Liver (tissue), 9 donors: Measurements from ENCODE around the gene CXXC5. TPM values are rescaled to one million over a fixed set of nuclear protein-coding genes. Genes with fewer than 3 reads are reported as not detected.
A peak's percentile ranks its signal among the peaks of the same experiment; 100 is the strongest.

ENCODE experiments used
- DNase-seq: peaks from one replicate; pipeline ENCODE4 v3.0.0-alpha.2; 2017; ENCODE audit warnings: low spot score
- H3K27ac ChIP-seq, 2 donors: one replicate each; pipeline ENCODE4 v1.7.0; 2013; ENCODE audit warnings: inconsistent platforms in 2 of 2, low read length in 2 of 2, control low read depth in 1 of 2, low read depth in 1 of 2, mild to moderate bottlenecking in 1 of 2
- H3K27me3 ChIP-seq, 4 donors: one replicate each; pipeline versions ENCODE4 v1.6.1 to v1.7.0; 2013; ENCODE audit warnings: low read length in 3 of 4, inconsistent platforms in 1 of 4, mild to moderate bottlenecking in 1 of 4, moderate library complexity in 1 of 4; ENCODE audit not compliant: control insufficient read depth in 4 of 4, insufficient read depth in 4 of 4
- H3K36me3 ChIP-seq, 4 donors: one replicate each; pipeline versions ENCODE4 v1.6.1 to v1.7.0; 2013; ENCODE audit warnings: low read length in 3 of 4, mild to moderate bottlenecking in 3 of 4, low read depth in 1 of 4, moderate library complexity in 1 of 4; ENCODE audit not compliant: control insufficient read depth in 4 of 4, insufficient read depth in 3 of 4
- H3K4me1 ChIP-seq, 4 donors: one replicate each; pipeline versions ENCODE4 v1.6.1 to v1.7.0; 2013; ENCODE audit warnings: low read length in 3 of 4, mild to moderate bottlenecking in 3 of 4, moderate library complexity in 1 of 4; ENCODE audit not compliant: control insufficient read depth in 4 of 4, insufficient read depth in 4 of 4
- H3K4me3 ChIP-seq, 3 donors: one replicate each; pipeline versions ENCODE4 v1.6.1 to v1.7.0; 2013; ENCODE audit warnings: low read length in 3 of 3, control low read depth in 1 of 3, low read depth in 1 of 3, mild to moderate bottlenecking in 1 of 3
- H3K9ac ChIP-seq, 2 donors: one replicate each; pipeline ENCODE4 v1.7.0; 2013; ENCODE audit warnings: low read length in 2 of 2, mild to moderate bottlenecking in 2 of 2, moderate library complexity in 2 of 2, control low read depth in 1 of 2, low read depth in 1 of 2
- H3K9me3 ChIP-seq, 4 donors: one replicate each; pipeline versions ENCODE4 v1.6.1 to v1.7.0; 2013; ENCODE audit warnings: low read length in 3 of 4; ENCODE audit not compliant: control insufficient read depth in 4 of 4
- ATF3 ChIP-seq: IDR thresholded peaks from 2 replicates; pipeline ENCODE4 v1.6.1; 2016; ENCODE audit warnings: antibody characterized with exemption
- EGR1 ChIP-seq, 2 donors: IDR thresholded peaks; 2 replicates each; pipeline ENCODE4 v1.6.1; 2016 to 2018; ENCODE audit warnings: antibody characterized with exemption in 2 of 2, low read depth in 2 of 2
- FOXA1 ChIP-seq: IDR thresholded peaks from 2 replicates; pipeline ENCODE4 v1.6.1; 2016; ENCODE audit warnings: antibody characterized with exemption
- FOXA2 ChIP-seq: IDR thresholded peaks from 2 replicates; pipeline ENCODE4 v1.6.1; 2016; ENCODE audit warnings: antibody characterized with exemption
- GABPA ChIP-seq, 2 donors: IDR thresholded peaks in 1 of 2; conservative IDR thresholded peaks in 1 of 2; 2 replicates each; pipeline ENCODE4 v1.6.1; 2016; ENCODE audit warnings: antibody characterized with exemption in 2 of 2, mild to moderate bottlenecking in 1 of 2, moderate library complexity in 1 of 2
- HNF4A ChIP-seq, 2 donors: conservative IDR thresholded peaks; 2 replicates each; pipeline ENCODE4 v1.6.1; 2016; ENCODE audit warnings: antibody characterized with exemption in 2 of 2, mild to moderate bottlenecking in 2 of 2
- HNF4G ChIP-seq: IDR thresholded peaks from 2 replicates; pipeline ENCODE4 v1.6.1; 2016; ENCODE audit warnings: antibody characterized with exemption
- JUND ChIP-seq, 2 donors: IDR thresholded peaks; 2 replicates each; pipeline ENCODE4 v1.6.1; 2016; ENCODE audit warnings: antibody characterized with exemption in 2 of 2
- MAX ChIP-seq: IDR thresholded peaks from 2 replicates; pipeline ENCODE4 v1.6.1; 2016; ENCODE audit warnings: antibody characterized with exemption
- RAD21 ChIP-seq, 2 donors: IDR thresholded peaks; 2 replicates each; pipeline ENCODE4 v1.6.1; 2016; ENCODE audit warnings: antibody characterized with exemption in 2 of 2, mild to moderate bottlenecking in 2 of 2
- RXRA ChIP-seq, 2 donors: IDR thresholded peaks; 2 replicates each; pipeline ENCODE4 v1.6.1; 2017 to 2018; ENCODE audit warnings: antibody characterized with exemption in 2 of 2, mild to moderate bottlenecking in 1 of 2
- SP1 ChIP-seq: IDR thresholded peaks from 2 replicates; pipeline ENCODE4 v1.6.1; 2018; ENCODE audit warnings: antibody characterized with exemption, mild to moderate bottlenecking
- TAF1 ChIP-seq: conservative IDR thresholded peaks from 2 replicates; pipeline ENCODE4 v1.6.1; 2016; ENCODE audit warnings: antibody characterized with exemption, mild to moderate bottlenecking
- YY1 ChIP-seq: IDR thresholded peaks from 2 replicates; pipeline ENCODE4 v1.6.1; 2016; ENCODE audit warnings: antibody characterized with exemption, mild to moderate bottlenecking
- ZBTB33 ChIP-seq: IDR thresholded peaks from 2 replicates; pipeline ENCODE4 v1.6.1; 2016; ENCODE audit warnings: antibody characterized with exemption
- WGBS: extraction: QIAGEN DNeasy Blood & Tissue Kit; methylation state at CpG from one replicate; pipeline ENCODE4 v1.1.7; 2013; 5-methylcytosine and 5-hydroxymethylcytosine counted together
- polyA plus RNA-seq, 2 donors: library from polyadenylated mRNA; stranded (reverse) in 1 of 2; unstranded in 1 of 2; fragments of 200-250 nt in 1 of 2; fragments of >200 nt in 1 of 2; fragmentation: Nextera tagmentation in 1 of 2; extraction: Ambion mirVana in 1 of 2; gene quantifications; one replicate each; pipeline versions ENCODE4 v1.2.1 to v1.2.3, GENCODE V29; 2013 to 2015
- total RNA-seq, 2 donors: library from RNA; depleted of rRNA; stranded (reverse); fragments of >200 nt; gene quantifications; one replicate each; pipeline ENCODE4 v1.2.3, GENCODE V29; 2014
- TF ChIP-seq, protein P1 (sequence below): fragments of 150-350 bp; IDR thresholded peaks from 2 replicates; pipeline ENCODE4 v1.5.1; 2017; ENCODE audit warnings: improper control_type of control experiment, low read depth, low read length; ENCODE audit not compliant: missing input control
- donor health status: healthy.
- donor health status: healthy.
- donor health status: healthy.
- donor health status: healthy.
- donor health status: healthy.

CXXC5 gene
- total and polyA plus RNA-seq, 4 donors: 40.6 to 78.6 (median 64.5) TPM

DNA sequence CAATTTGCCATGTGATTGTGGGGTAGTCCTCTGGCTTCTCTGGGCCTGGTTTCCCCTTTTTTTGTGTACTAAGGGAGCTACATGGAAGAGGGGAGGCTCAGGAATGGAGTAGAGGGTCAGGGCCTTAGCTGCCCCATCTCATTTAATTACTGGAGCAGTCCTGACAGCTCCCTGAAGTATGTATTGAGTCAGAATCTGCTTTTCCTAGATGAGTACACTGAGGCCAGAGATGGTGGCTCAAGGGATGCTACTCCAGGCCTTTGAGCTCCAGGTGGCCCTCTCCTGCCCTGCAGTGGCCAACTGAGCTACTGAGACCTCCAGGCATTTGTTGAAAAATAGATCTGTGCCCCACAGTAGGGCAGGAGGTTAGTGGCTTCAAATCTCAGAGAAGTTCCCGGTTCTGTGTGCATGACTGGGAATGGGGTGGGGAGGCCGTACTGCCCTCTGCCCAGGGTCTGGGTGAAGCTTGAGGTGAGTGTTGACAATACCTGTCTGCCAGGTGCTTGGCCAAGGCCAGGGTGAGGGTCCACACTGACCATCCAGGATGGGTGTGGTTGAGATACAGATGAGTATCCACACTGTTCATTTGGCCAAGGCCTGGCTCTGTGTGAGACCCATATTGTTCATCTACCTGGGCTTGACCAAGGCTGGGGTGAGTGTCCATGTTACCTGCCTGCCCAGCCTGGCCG is 45.7 kb downstream of the CXXC5 start (continued):
- TF ChIP-seq ZBTB33: no peak
- TF ChIP-seq HNF4G: no peak
- TF ChIP-seq YY1: no peak
- no peak for TF ChIP-seq RXRA (IDR thresholded peaks at IDR 0.05)
- TF ChIP-seq FOXA2: no peak
- TF ChIP-seq, protein P1, sequence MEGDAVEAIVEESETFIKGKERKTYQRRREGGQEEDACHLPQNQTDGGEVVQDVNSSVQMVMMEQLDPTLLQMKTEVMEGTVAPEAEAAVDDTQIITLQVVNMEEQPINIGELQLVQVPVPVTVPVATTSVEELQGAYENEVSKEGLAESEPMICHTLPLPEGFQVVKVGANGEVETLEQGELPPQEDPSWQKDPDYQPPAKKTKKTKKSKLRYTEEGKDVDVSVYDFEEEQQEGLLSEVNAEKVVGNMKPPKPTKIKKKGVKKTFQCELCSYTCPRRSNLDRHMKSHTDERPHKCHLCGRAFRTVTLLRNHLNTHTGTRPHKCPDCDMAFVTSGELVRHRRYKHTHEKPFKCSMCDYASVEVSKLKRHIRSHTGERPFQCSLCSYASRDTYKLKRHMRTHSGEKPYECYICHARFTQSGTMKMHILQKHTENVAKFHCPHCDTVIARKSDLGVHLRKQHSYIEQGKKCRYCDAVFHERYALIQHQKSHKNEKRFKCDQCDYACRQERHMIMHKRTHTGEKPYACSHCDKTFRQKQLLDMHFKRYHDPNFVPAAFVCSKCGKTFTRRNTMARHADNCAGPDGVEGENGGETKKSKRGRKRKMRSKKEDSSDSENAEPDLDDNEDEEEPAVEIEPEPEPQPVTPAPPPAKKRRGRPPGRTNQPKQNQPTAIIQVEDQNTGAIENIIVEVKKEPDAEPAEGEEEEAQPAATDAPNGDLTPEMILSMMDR: no peak

DNA sequence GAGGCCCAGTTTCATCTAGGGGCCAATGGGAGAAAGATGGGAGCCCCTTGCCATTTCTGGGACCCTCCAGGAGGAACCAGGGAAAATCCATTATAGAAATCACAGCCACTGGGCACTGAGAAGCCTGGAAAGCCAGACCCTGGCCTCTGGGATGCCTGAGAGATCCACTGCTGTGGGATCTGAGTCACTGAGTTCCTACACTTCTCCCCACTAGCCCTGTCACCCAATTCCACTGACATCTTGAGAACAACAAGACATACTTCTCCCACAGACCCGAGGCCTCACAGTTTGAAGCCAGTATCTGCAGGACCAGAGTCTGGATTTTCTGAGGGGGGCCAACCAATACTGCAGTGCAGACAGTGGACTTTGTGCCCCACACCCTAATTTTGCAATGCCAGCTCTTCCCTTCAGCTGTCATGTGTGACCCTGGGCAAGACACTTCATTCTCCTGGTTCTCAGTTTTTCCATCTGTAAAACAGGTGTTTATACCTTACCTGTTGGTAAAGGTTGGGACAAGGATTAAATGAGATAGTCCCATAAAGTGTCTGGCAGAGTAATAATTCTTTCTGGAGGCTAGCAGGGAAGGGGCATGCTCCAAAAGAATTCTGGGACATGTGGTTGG is 46.5 kb downstream of the CXXC5 start:
- Histone ChIP-seq H3K4me1 (peaks cover 4 to 22% (median 14%) of the 10 kb centered on the region in 4 donors), H3K27me3 (no peaks in the 10 kb centered on the region), H3K4me3 (no peak overlapping the region), H3K9ac (no peak overlapping the region), H3K36me3 (no peaks in the 10 kb centered on the region), H3K27ac (no peak overlapping the region), H3K9me3 (no peaks in the 10 kb centered on the region)
- WGBS: 58% methylated on average over 1 of the region's 1 CpG
- peak in 1 of 2 donors; percentile 15 for TF ChIP-seq RXRA (IDR thresholded peaks at IDR 0.05)
- TF ChIP-seq HNF4A (conservative IDR thresholded peaks at IDR 0.05): peak; percentile 58 to 67
- TF ChIP-seq MAX: no peak
- no peak for DNase-seq

GRCh38 chr5:139695178-139695573 is 47.0 kb downstream of the CXXC5 start:
- DNase-seq: no peak
- Histone ChIP-seq H3K9ac (no peak overlapping the region), H3K36me3 (no peaks in the 10 kb centered on the region), H3K4me3 (no peak overlapping the region), H3K27me3 (no peaks in the 10 kb centered on the region), H3K9me3 (no peaks in the 10 kb centered on the region), H3K27ac (no peak overlapping the region), H3K4me1 (peaks cover 0 to 18% (median 10%) of the 10 kb centered on the region in 4 donors)
- 96% methylated on average over 2 of the region's 2 CpGs for WGBS
- TF ChIP-seq TAF1 (no peak), FOXA1 (no peak), FOXA2 (no peak), YY1 (no peak), EGR1 (IDR thresholded peaks at IDR 0.05; ENCODE audit: low read depth in 2 of 2) (no peak), RXRA (IDR thresholded peaks at IDR 0.05) (no peak), ATF3 (no peak), HNF4G (no peak), ZBTB33 (no peak), RAD21 (IDR thresholded peaks at IDR 0.05) (no peak), JUND (IDR thresholded peaks at IDR 0.05) (no peak), SP1 (no peak), GABPA (IDR thresholded peaks at IDR 0.05 in 1 of 2, conservative IDR thresholded peaks at IDR 0.05 in 1 of 2) (no peak)
- TF ChIP-seq, protein P1: no peak
